ENCODE results near the gene ZNF318. TPM values are rescaled to one million over a fixed set of nuclear protein-coding genes. Genes with fewer than 3 reads are reported as not detected.

Gene ZNF318
- total RNA-seq, 1 donor from 2014 or later: 23.3 TPM

DNA sequence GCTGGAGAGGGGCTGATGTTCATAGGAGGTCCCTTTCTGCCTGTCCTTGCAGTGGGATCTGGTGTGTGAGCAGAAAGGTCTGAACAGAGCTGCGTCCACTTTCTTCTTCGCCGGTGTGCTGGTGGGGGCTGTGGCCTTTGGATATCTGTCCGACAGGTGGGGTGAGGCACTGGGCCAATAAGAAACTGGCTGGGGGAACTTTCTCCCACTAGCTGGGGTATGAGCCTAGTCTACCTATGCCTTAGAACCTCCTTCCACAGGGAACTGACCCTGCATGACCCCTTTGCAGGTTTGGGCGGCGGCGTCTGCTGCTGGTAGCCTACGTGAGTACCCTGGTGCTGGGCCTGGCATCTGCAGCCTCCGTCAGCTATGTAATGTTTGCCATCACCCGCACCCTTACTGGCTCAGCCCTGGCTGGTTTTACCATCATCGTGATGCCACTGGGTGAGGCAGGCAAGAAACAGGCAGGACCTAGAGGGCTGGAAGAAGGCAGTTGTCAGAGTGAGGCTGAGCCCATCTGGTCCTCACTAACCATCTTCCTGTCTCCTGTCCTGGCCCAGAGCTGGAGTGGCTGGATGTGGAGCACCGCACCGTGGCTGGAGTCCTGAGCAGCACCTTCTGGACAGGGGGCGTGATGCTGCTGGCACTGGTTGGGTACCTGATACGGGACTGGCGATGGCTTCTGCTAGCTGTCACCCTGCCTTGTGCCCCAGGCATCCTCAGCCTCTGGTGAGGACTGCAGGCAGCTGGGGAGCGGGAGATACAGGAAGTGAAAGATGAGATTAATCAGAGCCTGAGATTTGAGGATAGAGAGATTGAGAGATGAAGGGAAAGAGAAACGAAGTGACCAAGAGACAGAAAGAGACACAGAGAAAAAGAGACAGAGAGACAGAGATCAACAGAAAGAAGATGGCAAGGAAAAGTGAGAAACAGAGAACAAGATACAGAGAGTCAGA is 69.8 kb downstream of the ZNF318 start:
- Mint-ChIP-seq H3K4me3 (no peak overlapping the region), H3K36me3 (no peaks in the 10 kb centered on the region), H3K27ac (no peak overlapping the region), H3K9me3 (no peaks in the 10 kb centered on the region), H3K4me1 (ENCODE audit: unreplicated experiment) (no peaks in the 10 kb centered on the region), H3K27me3 (peaks cover 20% of the 10 kb centered on the region)
- no peak for DNase-seq (ENCODE audit: extremely low spot score, unreplicated experiment)
- TF ChIP-seq, protein P1, sequence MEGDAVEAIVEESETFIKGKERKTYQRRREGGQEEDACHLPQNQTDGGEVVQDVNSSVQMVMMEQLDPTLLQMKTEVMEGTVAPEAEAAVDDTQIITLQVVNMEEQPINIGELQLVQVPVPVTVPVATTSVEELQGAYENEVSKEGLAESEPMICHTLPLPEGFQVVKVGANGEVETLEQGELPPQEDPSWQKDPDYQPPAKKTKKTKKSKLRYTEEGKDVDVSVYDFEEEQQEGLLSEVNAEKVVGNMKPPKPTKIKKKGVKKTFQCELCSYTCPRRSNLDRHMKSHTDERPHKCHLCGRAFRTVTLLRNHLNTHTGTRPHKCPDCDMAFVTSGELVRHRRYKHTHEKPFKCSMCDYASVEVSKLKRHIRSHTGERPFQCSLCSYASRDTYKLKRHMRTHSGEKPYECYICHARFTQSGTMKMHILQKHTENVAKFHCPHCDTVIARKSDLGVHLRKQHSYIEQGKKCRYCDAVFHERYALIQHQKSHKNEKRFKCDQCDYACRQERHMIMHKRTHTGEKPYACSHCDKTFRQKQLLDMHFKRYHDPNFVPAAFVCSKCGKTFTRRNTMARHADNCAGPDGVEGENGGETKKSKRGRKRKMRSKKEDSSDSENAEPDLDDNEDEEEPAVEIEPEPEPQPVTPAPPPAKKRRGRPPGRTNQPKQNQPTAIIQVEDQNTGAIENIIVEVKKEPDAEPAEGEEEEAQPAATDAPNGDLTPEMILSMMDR (conservative IDR thresholded peaks at IDR 0.05): no peak

DNA sequence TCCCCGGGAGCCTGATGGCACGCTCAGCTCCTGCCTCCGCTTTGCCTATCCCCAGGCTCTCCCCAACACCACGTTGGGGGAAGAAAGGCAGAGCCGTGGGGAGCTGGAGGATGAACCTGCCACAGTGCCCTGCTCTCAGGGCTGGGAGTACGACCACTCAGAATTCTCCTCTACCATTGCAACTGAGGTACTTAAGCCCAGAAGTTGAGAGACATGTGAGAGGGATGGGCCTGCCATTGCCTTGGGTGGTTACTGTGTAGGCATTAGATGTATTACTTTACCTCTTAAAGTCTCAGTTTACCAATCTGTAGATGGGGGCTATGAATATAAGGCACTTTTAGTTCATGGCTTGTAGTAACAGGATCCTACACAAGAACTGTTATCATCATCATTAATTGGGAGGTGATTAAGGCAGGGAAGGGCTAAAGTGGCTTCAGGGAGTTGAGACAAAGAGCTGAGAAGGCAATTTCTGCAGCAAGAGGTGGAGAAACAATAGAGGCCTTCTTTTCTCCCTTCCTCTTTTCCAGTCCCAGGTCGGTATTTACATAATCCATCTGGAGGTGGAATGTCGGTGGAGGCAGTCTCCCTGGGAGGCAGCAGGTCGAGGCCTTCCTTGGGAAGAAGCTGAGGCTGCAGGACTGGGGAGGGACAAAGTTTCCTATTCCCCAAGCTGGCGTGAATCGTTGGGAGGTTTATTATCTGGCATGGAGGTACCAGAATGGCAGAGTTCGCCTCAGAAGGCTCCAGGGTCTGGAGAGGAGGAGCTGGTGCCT is 70.7 kb downstream of the ZNF318 start:
- DNase-seq (ENCODE audit: extremely low spot score, unreplicated experiment): no peak
- no peaks in the 10 kb centered on the region for H3K9me3 Mint-ChIP-seq
- no peaks in the 10 kb centered on the region for H3K4me1 Mint-ChIP-seq (ENCODE audit: unreplicated experiment)
- H3K36me3 Mint-ChIP-seq: no peaks in the 10 kb centered on the region
- peaks cover 20% of the 10 kb centered on the region for H3K27me3 Mint-ChIP-seq
- TF ChIP-seq, protein P1 (conservative IDR thresholded peaks at IDR 0.05): no peak
- H3K4me3 Mint-ChIP-seq: no peak overlapping the region
- H3K27ac Mint-ChIP-seq: no peak overlapping the region

DNA sequence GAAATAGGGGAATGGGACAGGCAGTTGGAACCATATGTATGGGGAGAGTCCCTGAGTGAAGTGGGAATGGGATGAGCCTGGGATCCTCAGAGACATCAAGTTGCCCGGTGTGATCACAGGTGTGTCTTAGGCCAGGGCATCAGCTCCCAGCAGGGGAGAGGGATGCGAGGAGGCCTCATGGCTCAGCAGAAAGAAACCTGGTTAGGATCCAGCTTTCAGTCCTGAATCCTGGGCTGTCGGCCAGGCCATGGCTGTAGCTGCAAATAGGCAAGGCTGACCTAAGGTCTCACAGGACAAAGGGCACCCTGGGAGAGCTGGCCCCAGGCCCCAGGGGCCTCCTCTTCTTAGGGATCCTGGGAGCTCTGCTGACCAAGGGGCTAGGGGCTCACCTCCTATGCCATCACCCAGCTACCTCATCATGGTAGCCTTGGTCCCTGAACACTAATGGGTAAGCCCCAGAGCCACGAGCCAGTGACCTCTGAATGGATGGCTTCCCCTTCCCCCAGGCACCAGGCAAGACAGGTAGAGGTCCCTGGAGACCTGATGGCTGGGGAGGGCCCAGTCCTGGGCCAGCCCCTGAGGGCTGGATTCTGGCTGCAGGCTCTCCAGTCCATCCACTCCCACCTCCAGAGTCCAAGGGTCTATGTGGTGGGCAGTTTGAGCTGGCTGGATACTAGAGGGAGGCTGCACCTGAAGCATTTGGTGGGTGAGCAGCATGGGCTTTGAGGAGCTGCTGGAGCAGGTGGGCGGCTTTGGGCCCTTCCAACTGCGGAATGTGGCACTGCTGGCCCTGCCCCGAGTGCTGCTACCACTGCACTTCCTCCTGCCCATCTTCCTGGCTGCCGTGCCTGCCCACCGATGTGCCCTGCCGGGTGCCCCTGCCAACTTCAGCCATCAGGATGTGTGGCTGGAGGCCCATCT is 71.5 kb downstream of the ZNF318 start, which contains the start of gene SLC22A7:
TSS of gene SLC22A7 (plus strand) at position 617 of the 921 bp plus-strand sequence. CDS start at position 716, 99 bp downstream.
- Mint-ChIP-seq H3K9me3 (no peaks in the 10 kb centered on the region), H3K27ac (no peak within 1 kb of the TSS), H3K4me3 (no peak within 1 kb of the TSS), H3K27me3 (peaks cover 20% of the 10 kb centered on the region), H3K36me3 (no peaks in the 10 kb centered on the region), H3K4me1 (ENCODE audit: unreplicated experiment) (no peaks in the 10 kb centered on the region)
- no peak for DNase-seq (ENCODE audit: extremely low spot score, unreplicated experiment)
- TF ChIP-seq, protein P1 (conservative IDR thresholded peaks at IDR 0.05): no peak

DNA sequence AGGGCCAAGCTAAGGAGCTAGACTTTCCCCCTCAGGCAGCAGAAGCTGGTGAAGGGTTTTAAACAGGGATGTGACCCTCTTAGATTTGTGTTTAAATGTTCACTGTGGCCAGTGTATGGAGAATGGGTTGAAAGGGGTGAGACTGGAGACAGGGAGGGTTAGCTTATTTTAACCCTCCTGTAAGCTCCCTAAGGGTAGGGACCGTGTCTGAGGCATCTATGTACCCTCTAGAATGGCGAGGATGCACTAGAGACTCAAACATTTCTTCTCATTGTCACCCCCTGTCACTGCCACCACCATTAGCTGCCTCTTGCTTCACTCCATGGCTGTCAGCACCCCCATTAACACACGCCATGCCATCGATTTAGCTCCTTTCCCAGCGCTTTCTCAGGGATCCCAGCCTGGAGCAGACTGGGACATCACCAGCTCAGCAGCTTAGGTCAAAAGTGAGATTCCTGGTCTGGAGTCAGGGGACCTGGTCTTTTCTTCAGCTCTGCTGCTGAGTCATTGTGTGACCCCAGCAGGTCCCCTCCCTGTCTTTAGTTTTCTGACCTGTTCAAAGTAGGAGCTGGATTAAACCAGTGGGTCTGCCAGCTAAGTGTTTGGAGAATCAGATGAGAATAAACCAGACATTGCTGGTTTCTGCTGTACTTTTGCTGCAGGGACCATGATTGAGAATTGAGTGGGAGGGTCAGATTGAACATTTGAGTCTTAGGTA is 72.5 kb downstream of the ZNF318 start:
- Mint-ChIP-seq H3K4me1 (ENCODE audit: unreplicated experiment) (no peaks in the 10 kb centered on the region), H3K27ac (no peak overlapping the region), H3K27me3 (peaks cover 23% of the 10 kb centered on the region), H3K9me3 (no peaks in the 10 kb centered on the region), H3K36me3 (no peaks in the 10 kb centered on the region), H3K4me3 (no peak overlapping the region)
- TF ChIP-seq, protein P1 (conservative IDR thresholded peaks at IDR 0.05): no peak
- DNase-seq (ENCODE audit: extremely low spot score, unreplicated experiment): peak; percentile 20

Data from type B pancreatic cell (in vitro differentiated cells).